ENCODE measurements around the gene PPHLN1.

DNA sequence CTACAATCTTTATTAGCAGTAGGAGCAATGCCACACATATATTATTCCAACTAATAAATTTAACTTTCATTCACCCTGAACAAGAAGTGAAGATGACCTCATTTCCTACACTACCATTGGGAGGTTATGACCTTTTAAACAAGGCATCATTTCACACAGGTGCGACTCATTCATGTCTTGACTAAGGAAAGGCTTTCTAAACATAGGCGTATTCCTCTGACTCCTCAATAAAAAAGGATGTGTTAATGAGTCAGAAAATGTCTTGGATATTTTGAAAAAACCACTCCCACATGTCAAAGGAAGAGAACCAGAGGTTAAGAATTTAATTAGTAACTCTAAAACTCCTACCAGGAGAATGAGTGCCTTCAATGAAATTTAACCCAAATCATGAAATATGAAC lies 148.4 kb downstream of the PPHLN1 start:
- TF ChIP-seq CTCF (IDR thresholded peaks at IDR 0.05) (no peak), POLR2A (IDR thresholded peaks at IDR 0.05) (no peak)
